HEK293 (cell line): ENCODE measurements around the gene ZRANB1.
A peak's percentile ranks its signal among the peaks of the same experiment; 100 is the strongest.

Experiments used
- ELK4 ChIP-seq: IDR thresholded peaks from 2 replicates; pipeline ENCODE4 v1.6.1; 2011; ENCODE audit warnings: mild to moderate bottlenecking, low read depth, low read length, borderline replicate concordance
- HIC1 ChIP-seq: fragments of 450-650 bp; formaldehyde crosslinking; IDR thresholded peaks from 2 replicates; pipeline ENCODE4 v1.5.1; 2016; ENCODE audit warnings: missing biosample characterization, missing genetic modification characterization
- SP7 ChIP-seq: fragments of 450-650 bp; formaldehyde crosslinking; IDR thresholded peaks from 2 replicates; pipeline ENCODE4 v1.5.1; 2016; ENCODE audit warnings: missing biosample characterization, missing genetic modification characterization
- TCF7L2 ChIP-seq: IDR thresholded peaks from 2 replicates; pipeline ENCODE4 v1.6.1; 2011; ENCODE audit warnings: low read depth, mild to moderate bottlenecking, inconsistent platforms, low read length, moderate library complexity, borderline replicate concordance
- YY1 ChIP-seq: fragments of 450-650 bp; formaldehyde crosslinking; IDR thresholded peaks from 2 replicates; pipeline ENCODE4 v1.5.1; 2018; ENCODE audit warnings: missing biosample characterization, missing genetic modification characterization
- ZBTB10 ChIP-seq: fragments of 450-650 bp; formaldehyde crosslinking; IDR thresholded peaks from 2 replicates; pipeline ENCODE4 v1.5.1; 2016; ENCODE audit warnings: missing biosample characterization, missing genetic modification characterization
- ZNF114 ChIP-seq: fragments of 450-650 bp; formaldehyde crosslinking; IDR thresholded peaks from 2 replicates; pipeline ENCODE4 v1.5.0; 2017; ENCODE audit warnings: missing biosample characterization, missing genetic modification characterization
- ZNF146 ChIP-seq: fragments of 450-650 bp; formaldehyde crosslinking; IDR thresholded peaks from 2 replicates; pipeline ENCODE4 v1.5.1; 2016; ENCODE audit warnings: missing biosample characterization, missing genetic modification characterization
- ZNF2 ChIP-seq: fragments of 450-650 bp; formaldehyde crosslinking; IDR thresholded peaks from 2 replicates; pipeline ENCODE4 v1.5.1; 2016; ENCODE audit warnings: missing biosample characterization, missing genetic modification characterization
- ZNF223 ChIP-seq: fragments of 450-650 bp; formaldehyde crosslinking; IDR thresholded peaks from 2 replicates; pipeline ENCODE4 v1.5.1; 2016; ENCODE audit warnings: missing biosample characterization, missing genetic modification characterization
- ZNF266 ChIP-seq: fragments of 450-650 bp; formaldehyde crosslinking; IDR thresholded peaks from 2 replicates; pipeline ENCODE4 v1.5.1; 2016; ENCODE audit warnings: missing biosample characterization, missing genetic modification characterization, low read depth
- ZNF311 ChIP-seq: fragments of 450-650 bp; formaldehyde crosslinking; IDR thresholded peaks from 2 replicates; pipeline ENCODE4 v1.5.1; 2017; ENCODE audit warnings: missing biosample characterization, missing genetic modification characterization, borderline replicate concordance
- ZNF335 ChIP-seq: fragments of 450-650 bp; formaldehyde crosslinking; conservative IDR thresholded peaks from 2 replicates; pipeline ENCODE4 v1.5.1; 2016; ENCODE audit warnings: missing biosample characterization, missing genetic modification characterization
- ZNF398 ChIP-seq: fragments of 450-650 bp; formaldehyde crosslinking; IDR thresholded peaks from 2 replicates; pipeline ENCODE4 v1.5.1; 2017; ENCODE audit warnings: missing biosample characterization, missing genetic modification characterization
- ZNF561 ChIP-seq: fragments of 450-650 bp; IDR thresholded peaks from 2 replicates; pipeline ENCODE4 v1.5.1; 2018; ENCODE audit warnings: missing biosample characterization, missing genetic modification characterization, borderline replicate concordance
- ZNF571 ChIP-seq: fragments of 450-650 bp; formaldehyde crosslinking; IDR thresholded peaks from 2 replicates; pipeline ENCODE4 v1.5.0; 2017; ENCODE audit warnings: missing biosample characterization, missing genetic modification characterization
- ZNF596 ChIP-seq: fragments of 450-650 bp; IDR thresholded peaks from 2 replicates; pipeline ENCODE4 v1.5.0; 2018; ENCODE audit warnings: missing biosample characterization, mild to moderate bottlenecking, missing genetic modification characterization, moderate library complexity
- ZXDB ChIP-seq: fragments of 450-650 bp; formaldehyde crosslinking; IDR thresholded peaks from 2 replicates; pipeline ENCODE4 v1.5.1; 2016; ENCODE audit warnings: missing biosample characterization, missing genetic modification characterization
- TF ChIP-seq, protein P1 (sequence below): fragments of 450-650 bp; formaldehyde crosslinking; IDR thresholded peaks from 2 replicates; pipeline ENCODE4 v1.5.0; 2017; ENCODE audit warnings: missing biosample characterization, missing genetic modification characterization, borderline replicate concordance
- TF ChIP-seq, protein P2 (sequence below): fragments of 450-650 bp; IDR thresholded peaks from 2 replicates; pipeline ENCODE4 v1.5.1; 2018; ENCODE audit warnings: missing biosample characterization, mild to moderate bottlenecking, missing genetic modification characterization
- TF ChIP-seq, protein P3 (sequence below): fragments of 450-650 bp; formaldehyde crosslinking; IDR thresholded peaks from 2 replicates; pipeline ENCODE4 v1.5.1; 2017; ENCODE audit warnings: missing biosample characterization, mild to moderate bottlenecking, missing genetic modification characterization, moderate library complexity
- TF ChIP-seq, protein P4 (sequence below): fragments of 450-650 bp; formaldehyde crosslinking; IDR thresholded peaks from 2 replicates; pipeline ENCODE4 v1.5.1; 2016; ENCODE audit warnings: missing biosample characterization, missing genetic modification characterization

ZRANB1 gene

DNA sequence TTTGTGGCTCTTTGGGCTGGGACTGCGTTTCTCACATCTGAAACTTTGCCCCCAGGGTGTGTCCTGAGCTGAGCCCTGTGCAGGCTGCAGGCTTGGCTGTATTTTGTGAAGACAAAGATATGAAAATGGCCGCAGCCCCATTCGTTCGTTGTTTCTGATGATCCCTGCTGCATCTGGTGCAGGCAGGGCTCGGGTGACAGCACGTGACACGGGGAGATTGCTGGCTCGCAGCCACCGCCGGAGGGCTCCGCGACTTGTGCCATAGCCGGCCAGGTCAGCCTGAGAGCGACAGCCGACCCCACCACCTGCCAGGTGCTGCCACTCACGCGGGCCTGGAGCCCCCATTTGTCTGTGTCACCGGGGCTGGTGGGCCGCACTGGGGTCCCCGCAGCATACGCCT is 81.3 kb downstream of the ZRANB1 start (continued):
- TF ChIP-seq, protein P1, sequence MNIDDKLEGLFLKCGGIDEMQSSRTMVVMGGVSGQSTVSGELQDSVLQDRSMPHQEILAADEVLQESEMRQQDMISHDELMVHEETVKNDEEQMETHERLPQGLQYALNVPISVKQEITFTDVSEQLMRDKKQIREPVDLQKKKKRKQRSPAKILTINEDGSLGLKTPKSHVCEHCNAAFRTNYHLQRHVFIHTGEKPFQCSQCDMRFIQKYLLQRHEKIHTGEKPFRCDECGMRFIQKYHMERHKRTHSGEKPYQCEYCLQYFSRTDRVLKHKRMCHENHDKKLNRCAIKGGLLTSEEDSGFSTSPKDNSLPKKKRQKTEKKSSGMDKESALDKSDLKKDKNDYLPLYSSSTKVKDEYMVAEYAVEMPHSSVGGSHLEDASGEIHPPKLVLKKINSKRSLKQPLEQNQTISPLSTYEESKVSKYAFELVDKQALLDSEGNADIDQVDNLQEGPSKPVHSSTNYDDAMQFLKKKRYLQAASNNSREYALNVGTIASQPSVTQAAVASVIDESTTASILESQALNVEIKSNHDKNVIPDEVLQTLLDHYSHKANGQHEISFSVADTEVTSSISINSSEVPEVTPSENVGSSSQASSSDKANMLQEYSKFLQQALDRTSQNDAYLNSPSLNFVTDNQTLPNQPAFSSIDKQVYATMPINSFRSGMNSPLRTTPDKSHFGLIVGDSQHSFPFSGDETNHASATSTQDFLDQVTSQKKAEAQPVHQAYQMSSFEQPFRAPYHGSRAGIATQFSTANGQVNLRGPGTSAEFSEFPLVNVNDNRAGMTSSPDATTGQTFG (tag by site-specific recombination) = no peak
- TF ChIP-seq ZXDB (tag by site-specific recombination) (peak; percentile 30; the same call in 1 of the 2 replicates), ZNF596 (tag by site-specific recombination) (no peak), ZNF311 (tag by site-specific recombination) (no peak), ZNF146 (tag by site-specific recombination) (no peak), ZNF2 (no peak), ZNF561 (tag by site-specific recombination) (0 out of 2 replicates have a peak, but pooled peaks have one; percentile 38), TCF7L2 (no peak), ZNF571 (tag by site-specific recombination) (no peak), ZNF335 (tag by site-specific recombination) (peak; percentile 44), ZBTB10 (tag by site-specific recombination) (0 out of 2 replicates have a peak, but pooled peaks have one; percentile 9), ZNF398 (tag by site-specific recombination) (no peak), ELK4 (no peak), YY1 (tag by site-specific recombination) (peak; percentile 47; the same call in 1 of the 2 replicates), ZNF114 (no peak), HIC1 (tag by site-specific recombination) (no peak), ZNF223 (peak; percentile 98), ZNF266 (no peak), SP7 (tag by site-specific recombination) (0 out of 2 replicates have a peak, but pooled peaks have one; percentile 25)
- TF ChIP-seq, protein P2, sequence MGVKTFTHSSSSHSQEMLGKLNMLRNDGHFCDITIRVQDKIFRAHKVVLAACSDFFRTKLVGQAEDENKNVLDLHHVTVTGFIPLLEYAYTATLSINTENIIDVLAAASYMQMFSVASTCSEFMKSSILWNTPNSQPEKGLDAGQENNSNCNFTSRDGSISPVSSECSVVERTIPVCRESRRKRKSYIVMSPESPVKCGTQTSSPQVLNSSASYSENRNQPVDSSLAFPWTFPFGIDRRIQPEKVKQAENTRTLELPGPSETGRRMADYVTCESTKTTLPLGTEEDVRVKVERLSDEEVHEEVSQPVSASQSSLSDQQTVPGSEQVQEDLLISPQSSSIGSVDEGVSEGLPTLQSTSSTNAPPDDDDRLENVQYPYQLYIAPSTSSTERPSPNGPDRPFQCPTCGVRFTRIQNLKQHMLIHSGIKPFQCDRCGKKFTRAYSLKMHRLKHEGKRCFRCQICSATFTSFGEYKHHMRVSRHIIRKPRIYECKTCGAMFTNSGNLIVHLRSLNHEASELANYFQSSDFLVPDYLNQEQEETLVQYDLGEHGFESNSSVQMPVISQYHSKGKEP = peak; percentile 96
- TF ChIP-seq, protein P3, sequence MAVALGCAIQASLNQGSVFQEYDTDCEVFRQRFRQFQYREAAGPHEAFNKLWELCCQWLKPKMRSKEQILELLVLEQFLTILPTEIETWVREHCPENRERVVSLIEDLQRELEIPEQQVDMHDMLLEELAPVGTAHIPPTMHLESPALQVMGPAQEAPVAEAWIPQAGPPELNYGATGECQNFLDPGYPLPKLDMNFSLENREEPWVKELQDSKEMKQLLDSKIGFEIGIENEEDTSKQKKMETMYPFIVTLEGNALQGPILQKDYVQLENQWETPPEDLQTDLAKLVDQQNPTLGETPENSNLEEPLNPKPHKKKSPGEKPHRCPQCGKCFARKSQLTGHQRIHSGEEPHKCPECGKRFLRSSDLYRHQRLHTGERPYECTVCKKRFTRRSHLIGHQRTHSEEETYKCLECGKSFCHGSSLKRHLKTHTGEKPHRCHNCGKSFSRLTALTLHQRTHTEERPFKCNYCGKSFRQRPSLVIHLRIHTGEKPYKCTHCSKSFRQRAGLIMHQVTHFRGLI (tag by site-specific recombination) = 0 out of 2 replicates have a peak, but pooled peaks have one; percentile 14
- TF ChIP-seq, protein P4, sequence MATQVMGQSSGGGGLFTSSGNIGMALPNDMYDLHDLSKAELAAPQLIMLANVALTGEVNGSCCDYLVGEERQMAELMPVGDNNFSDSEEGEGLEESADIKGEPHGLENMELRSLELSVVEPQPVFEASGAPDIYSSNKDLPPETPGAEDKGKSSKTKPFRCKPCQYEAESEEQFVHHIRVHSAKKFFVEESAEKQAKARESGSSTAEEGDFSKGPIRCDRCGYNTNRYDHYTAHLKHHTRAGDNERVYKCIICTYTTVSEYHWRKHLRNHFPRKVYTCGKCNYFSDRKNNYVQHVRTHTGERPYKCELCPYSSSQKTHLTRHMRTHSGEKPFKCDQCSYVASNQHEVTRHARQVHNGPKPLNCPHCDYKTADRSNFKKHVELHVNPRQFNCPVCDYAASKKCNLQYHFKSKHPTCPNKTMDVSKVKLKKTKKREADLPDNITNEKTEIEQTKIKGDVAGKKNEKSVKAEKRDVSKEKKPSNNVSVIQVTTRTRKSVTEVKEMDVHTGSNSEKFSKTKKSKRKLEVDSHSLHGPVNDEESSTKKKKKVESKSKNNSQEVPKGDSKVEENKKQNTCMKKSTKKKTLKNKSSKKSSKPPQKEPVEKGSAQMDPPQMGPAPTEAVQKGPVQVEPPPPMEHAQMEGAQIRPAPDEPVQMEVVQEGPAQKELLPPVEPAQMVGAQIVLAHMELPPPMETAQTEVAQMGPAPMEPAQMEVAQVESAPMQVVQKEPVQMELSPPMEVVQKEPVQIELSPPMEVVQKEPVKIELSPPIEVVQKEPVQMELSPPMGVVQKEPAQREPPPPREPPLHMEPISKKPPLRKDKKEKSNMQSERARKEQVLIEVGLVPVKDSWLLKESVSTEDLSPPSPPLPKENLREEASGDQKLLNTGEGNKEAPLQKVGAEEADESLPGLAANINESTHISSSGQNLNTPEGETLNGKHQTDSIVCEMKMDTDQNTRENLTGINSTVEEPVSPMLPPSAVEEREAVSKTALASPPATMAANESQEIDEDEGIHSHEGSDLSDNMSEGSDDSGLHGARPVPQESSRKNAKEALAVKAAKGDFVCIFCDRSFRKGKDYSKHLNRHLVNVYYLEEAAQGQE (tag by site-specific recombination) = no peak
